OCI-LY1 (cell line): ENCODE measurements around the gene CFAP52.

ENCODE experiments used
- H2AFZ ChIP-seq: fragments of 200-600 bp; sonication (generic), shearing (Covaris generic); 2 replicates; pipeline ENCODE4 v1.6.0; 2014; ENCODE audit warnings: antibody characterized with exemption, mild to moderate bottlenecking, low read length
- H3F3A ChIP-seq: fragments of 200-600 bp; sonication (generic), shearing (Covaris generic); 2 replicates; pipeline ENCODE4 v1.6.0; 2014; ENCODE audit warnings: mild to moderate bottlenecking, antibody characterized with exemption, low read length, moderate library complexity; ENCODE audit not compliant: insufficient read depth
- H3K27ac ChIP-seq: fragments of 200-600 bp; sonication (generic); 2 replicates; pipeline ENCODE4 v1.5.1; 2014; ENCODE audit warnings: low read length, mixed run types, mild to moderate bottlenecking, low read depth; ENCODE audit not compliant: poor library complexity, severe bottlenecking
- H3K27me3 ChIP-seq: fragments of 200-600 bp; sonication (generic); 2 replicates; pipeline ENCODE4 v1.6.0; 2014; ENCODE audit warnings: antibody characterized with exemption, mild to moderate bottlenecking, low read length, moderate library complexity; ENCODE audit not compliant: insufficient read depth
- H3K36me3 ChIP-seq: fragments of 200-600 bp; sonication (generic); 2 replicates; pipeline ENCODE4 v1.6.1; 2014; ENCODE audit warnings: mild to moderate bottlenecking, antibody characterized with exemption, low read length, moderate library complexity, mixed read lengths; ENCODE audit not compliant: insufficient read depth
- H3K4me1 ChIP-seq: fragments of 200-600 bp; sonication (generic); 2 replicates; pipeline ENCODE4 v1.5.1; 2014; ENCODE audit warnings: mild to moderate bottlenecking, low read length, moderate library complexity; ENCODE audit not compliant: insufficient read depth, severe bottlenecking
- H3K4me2 ChIP-seq: fragments of 200-600 bp; sonication (generic), shearing (Covaris generic); 2 replicates; pipeline ENCODE4 v1.6.1; 2014; ENCODE audit warnings: low read length
- H3K4me3 ChIP-seq: fragments of 200-600 bp; sonication (generic); 2 replicates; pipeline ENCODE4 v1.5.1; 2014; ENCODE audit warnings: low read length, low read depth, mild to moderate bottlenecking, mixed read lengths; ENCODE audit not compliant: poor library complexity, severe bottlenecking
- H3K79me2 ChIP-seq: fragments of 200-600 bp; shearing (Covaris generic); 2 replicates; pipeline ENCODE4 v1.6.1; 2016; ENCODE audit warnings: mixed run types, low read length, mixed read lengths; ENCODE audit not compliant: insufficient read depth
- H3K9ac ChIP-seq: fragments of 200-600 bp; sonication (generic), shearing (Covaris generic); 2 replicates; pipeline ENCODE4 v1.6.1; 2014; ENCODE audit warnings: mild to moderate bottlenecking, low read length, mixed read lengths
- H3K9me2 ChIP-seq: fragments of 200-600 bp; sonication (generic), shearing (Covaris generic); 2 replicates; pipeline ENCODE4 v1.6.1; 2014; ENCODE audit warnings: low read depth, mild to moderate bottlenecking, low read length, mixed read lengths
- H3K9me3 ChIP-seq: fragments of 200-600 bp; shearing (Covaris generic); 2 replicates; pipeline ENCODE4 v1.6.1; 2014; ENCODE audit warnings: low read length, mixed read lengths
- H4K20me1 ChIP-seq: fragments of 200-600 bp; sonication (generic), shearing (Covaris generic); 2 replicates; pipeline ENCODE4 v1.6.0; 2016; ENCODE audit warnings: mild to moderate bottlenecking, low read length; ENCODE audit not compliant: insufficient read depth
- EZH2 ChIP-seq: fragments of 200-600 bp; sonication (generic), shearing (Covaris generic); IDR thresholded peaks from 2 replicates; pipeline ENCODE4 v1.8.0; 2017; ENCODE audit warnings: borderline replicate concordance, mixed run types, mild to moderate bottlenecking, antibody characterized with exemption, low read length, moderate library complexity, mixed read lengths
- TF ChIP-seq, protein P1 (sequence below): fragments of 200-600 bp; sonication (generic), shearing (Covaris generic); IDR thresholded peaks from 2 replicates; pipeline ENCODE4 v1.5.1; 2017; ENCODE audit warnings: mild to moderate bottlenecking, antibody characterized with exemption, low read length, moderate library complexity, mixed read lengths

CFAP52 gene

DNA sequence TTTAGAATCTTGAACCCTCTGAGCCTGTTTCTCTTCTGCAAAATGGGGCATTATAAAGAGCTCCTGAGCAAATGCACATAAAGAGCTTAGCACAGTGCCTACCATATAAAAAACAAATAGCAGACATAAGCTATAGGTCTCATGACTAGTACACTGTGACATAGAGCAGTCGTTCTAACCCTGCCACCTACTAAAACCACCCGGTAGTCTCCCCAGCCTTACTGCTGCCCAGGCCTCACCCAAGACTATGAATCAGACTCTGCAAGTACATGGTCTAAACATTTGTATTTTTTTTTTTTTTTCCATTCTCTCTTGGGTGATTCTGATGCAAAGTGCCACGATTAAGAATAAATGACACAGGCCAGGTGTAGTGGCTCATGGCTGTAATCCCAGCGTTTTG, 34.7 kb upstream of the CFAP52 start:
- Histone ChIP-seq H3K4me2 (no peak overlapping the region), H3K36me3 (no peaks in the 10 kb centered on the region), H3K79me2 (no peaks in the 10 kb centered on the region), H3K4me1 (no peaks in the 10 kb centered on the region), H3F3A (no peaks in the 10 kb centered on the region), H3K27me3 (no peaks in the 10 kb centered on the region), H3K9ac (no peak overlapping the region), H3K9me3 (no peaks in the 10 kb centered on the region), H2AFZ (no peak overlapping the region), H3K9me2 (no peaks in the 10 kb centered on the region), H4K20me1 (no peaks in the 10 kb centered on the region), H3K27ac (no peak overlapping the region), H3K4me3 (no peak overlapping the region)
- TF ChIP-seq EZH2, result no peak
- TF ChIP-seq, protein P1, sequence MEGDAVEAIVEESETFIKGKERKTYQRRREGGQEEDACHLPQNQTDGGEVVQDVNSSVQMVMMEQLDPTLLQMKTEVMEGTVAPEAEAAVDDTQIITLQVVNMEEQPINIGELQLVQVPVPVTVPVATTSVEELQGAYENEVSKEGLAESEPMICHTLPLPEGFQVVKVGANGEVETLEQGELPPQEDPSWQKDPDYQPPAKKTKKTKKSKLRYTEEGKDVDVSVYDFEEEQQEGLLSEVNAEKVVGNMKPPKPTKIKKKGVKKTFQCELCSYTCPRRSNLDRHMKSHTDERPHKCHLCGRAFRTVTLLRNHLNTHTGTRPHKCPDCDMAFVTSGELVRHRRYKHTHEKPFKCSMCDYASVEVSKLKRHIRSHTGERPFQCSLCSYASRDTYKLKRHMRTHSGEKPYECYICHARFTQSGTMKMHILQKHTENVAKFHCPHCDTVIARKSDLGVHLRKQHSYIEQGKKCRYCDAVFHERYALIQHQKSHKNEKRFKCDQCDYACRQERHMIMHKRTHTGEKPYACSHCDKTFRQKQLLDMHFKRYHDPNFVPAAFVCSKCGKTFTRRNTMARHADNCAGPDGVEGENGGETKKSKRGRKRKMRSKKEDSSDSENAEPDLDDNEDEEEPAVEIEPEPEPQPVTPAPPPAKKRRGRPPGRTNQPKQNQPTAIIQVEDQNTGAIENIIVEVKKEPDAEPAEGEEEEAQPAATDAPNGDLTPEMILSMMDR, result no peak

DNA sequence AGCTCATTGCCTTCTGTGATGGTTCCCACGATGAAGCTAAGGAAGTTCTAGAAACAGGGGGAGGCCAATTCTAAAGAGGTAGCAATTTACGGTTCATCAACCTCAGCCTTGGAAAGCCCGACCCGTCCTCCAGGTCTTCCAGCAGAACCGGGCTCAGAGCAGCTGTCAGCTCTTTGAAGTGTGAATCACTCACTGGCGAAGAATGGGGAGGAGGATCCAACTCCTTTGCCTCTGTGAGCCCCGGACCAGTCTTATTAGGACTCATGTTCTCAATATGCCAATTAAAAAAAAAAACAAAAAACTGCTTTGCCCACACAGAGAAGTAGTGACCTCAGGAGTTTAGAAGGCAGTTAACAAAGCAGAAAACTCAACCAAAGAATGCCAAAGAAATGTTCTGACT, 32.2 kb upstream of the CFAP52 start:
- H3K79me2 ChIP-seq, result no peaks in the 10 kb centered on the region
- no peak overlapping the region for H2AFZ ChIP-seq
- TF ChIP-seq, protein P1, result no peak
- no peak for TF ChIP-seq EZH2
- H3F3A ChIP-seq, result no peaks in the 10 kb centered on the region
- H3K4me3 ChIP-seq, result no peak overlapping the region
- no peak overlapping the region for H3K9ac ChIP-seq
- H3K4me2 ChIP-seq, result no peak overlapping the region
- H3K27me3 ChIP-seq, result no peaks in the 10 kb centered on the region
- H3K36me3 ChIP-seq, result no peaks in the 10 kb centered on the region
- no peaks in the 10 kb centered on the region for H3K4me1 ChIP-seq
- no peaks in the 10 kb centered on the region for H3K9me2 ChIP-seq
- H4K20me1 ChIP-seq, result no peaks in the 10 kb centered on the region
- no peaks in the 10 kb centered on the region for H3K9me3 ChIP-seq
- no peak overlapping the region for H3K27ac ChIP-seq

DNA sequence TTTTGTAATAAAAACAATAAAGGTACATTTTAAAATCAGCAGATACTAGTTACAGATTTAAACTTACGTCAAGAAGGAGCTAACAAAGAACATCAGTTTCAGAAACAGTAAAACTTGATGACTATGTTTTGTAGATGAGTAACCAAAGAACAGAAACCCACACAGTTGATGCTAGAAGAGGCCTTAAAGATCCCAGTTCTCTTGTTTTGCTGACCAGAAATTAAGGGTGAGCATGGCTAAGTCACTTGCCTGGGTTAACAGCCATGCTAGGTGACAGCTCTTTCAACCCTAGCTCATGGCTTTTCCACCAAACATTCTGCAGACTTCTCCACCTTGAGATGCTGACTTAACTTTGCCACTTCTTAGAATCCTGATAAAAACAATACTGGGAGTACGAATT, 27.2 kb upstream of the CFAP52 start:
- H3K4me2 ChIP-seq, result no peak overlapping the region
- H3K9ac ChIP-seq, result no peak overlapping the region
- TF ChIP-seq, protein P1, result no peak
- no peak for TF ChIP-seq EZH2
- H3K9me2 ChIP-seq, result no peaks in the 10 kb centered on the region
- no peaks in the 10 kb centered on the region for H3K79me2 ChIP-seq
- H3K36me3 ChIP-seq, result no peaks in the 10 kb centered on the region
- H3F3A ChIP-seq, result no peaks in the 10 kb centered on the region
- H4K20me1 ChIP-seq, result no peaks in the 10 kb centered on the region
- no peaks in the 10 kb centered on the region for H3K4me1 ChIP-seq
- H2AFZ ChIP-seq, result no peak overlapping the region
- H3K9me3 ChIP-seq, result no peaks in the 10 kb centered on the region
- no peak overlapping the region for H3K27ac ChIP-seq
- H3K27me3 ChIP-seq, result no peaks in the 10 kb centered on the region
- H3K4me3 ChIP-seq, result no peak overlapping the region
